ENCODE measurements around the gene KDF1.
"Not testable (repeated sequence)": the region's sequence is repeated elsewhere in the genome, so short reads cannot be mapped to it uniquely, and the experiment has no call there.

Gene KDF1

GRCh38 chr1:26994020-26994786, 33.9 kb upstream of the KDF1 start:
- no peak for DNase-seq (ENCODE audit: low spot score)

DNA sequence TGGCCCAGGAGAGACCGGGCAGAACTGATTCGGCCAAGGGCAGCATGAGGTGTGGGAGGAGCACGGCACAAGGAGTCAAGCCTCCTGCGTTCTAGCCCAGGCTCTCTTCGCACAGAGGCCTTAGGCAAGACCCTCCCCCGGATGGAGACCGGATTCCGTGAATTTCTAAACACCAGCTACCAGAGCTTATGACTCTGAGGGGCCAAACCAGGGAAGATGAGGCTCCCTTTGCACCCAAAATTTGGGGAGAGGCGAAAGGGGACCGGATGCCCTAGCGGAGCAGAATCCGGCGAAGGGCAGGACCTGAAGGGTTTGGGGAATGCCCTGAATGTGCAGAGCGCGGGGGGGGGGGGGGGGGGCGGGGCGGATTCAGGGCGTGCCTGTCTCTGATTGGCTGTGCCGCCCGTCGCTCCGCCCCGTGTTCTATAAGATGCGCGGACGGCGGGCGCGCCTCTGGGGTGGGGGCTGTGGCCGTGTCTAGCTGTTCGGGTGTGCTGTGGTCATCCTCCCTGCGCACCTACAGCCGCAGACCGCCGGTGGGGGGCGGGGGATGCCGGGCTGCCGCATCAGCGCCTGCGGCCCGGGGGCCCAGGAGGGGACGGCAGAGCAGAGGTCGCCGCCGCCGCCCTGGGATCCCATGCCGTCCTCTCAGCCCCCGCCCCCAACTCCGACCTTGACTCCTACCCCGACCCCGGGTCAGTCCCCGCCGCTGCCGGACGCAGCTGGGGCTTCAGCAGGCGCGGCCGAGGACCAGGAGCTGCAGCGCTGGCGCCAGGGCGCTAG, 33.2 kb upstream of the KDF1 start, which contains the start of gene TRNP1:
TRNP1 (plus strand) TSS at position 456 of the 783 bp plus-strand sequence; CDS start at position 551, 95 bp downstream.
- DNase-seq (ENCODE audit: low spot score) = peak; percentile 65

DNA sequence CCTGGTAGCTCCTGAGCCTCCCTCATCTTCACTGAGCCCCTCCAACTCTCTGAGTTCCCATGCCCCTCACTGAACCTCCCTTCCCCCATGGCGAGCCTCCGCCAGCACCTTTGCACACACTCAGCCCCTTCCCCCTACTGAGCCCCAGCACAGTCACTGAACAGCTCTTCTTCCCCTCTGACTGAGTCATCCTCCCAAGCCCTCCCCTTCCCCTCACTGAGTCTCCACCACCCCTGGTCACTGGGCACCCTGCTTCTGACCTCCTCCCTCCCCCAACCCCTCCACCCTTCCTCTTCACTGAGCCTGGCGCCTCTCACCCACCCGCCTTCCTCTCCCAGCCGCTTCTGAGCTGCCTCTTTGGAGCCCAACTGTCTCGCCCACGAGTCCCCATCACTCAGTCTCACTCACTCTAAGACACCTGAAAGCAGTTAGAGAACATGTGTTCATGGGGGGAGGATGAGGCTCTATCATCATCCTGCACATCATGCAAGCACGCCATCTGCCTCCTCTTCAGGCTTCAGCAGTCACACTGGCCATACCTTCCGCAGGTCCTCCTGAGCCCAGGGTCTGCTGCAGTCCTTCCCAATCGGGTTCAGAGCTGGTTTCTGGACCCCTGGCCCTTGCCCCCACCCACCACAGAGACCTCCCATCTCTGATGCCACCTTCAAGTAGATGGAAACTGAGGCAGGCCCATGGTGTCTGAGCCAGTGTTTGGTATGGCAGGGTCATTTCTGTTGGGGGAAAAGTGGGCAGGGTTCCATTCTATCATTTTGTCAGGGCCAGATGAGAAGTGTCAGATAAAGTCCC, 31.2 kb upstream of the KDF1 start:
- peak; percentile 42 for DNase-seq (ENCODE audit: low spot score)

GRCh38 chr1:26989403-26990109, 29.3 kb upstream of the KDF1 start:
- DNase-seq (ENCODE audit: low spot score) = not testable (repeated sequence)

DNA sequence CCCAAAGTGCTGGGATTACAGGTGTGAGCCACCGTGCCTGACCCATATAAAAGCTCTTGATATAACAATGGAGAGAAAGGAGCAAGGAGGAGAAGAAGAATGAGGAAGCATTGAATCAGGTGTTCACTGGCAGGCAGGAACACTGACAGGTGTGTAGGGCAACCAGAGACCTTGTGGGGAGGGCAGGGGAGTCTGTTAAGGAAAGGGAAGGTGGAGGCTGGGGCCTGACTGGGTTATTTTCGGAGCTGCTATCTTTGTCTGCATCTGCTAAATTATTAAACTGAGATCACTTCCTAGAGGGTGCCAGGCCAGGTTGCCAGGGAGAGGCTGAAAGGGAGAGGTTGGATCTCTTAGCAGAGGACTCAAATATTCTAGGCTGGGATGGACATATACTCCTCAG, 26.4 kb upstream of the KDF1 start:
- DNase-seq (ENCODE audit: low spot score) = no peak

- DNase-seq (ENCODE audit: low spot score) = no peak
Measured at GRCh38 chr1:26984291-26984690, 24.0 kb upstream of the KDF1 start.

- DNase-seq (ENCODE audit: low spot score) = no peak
Measured at GRCh38 chr1:26983863-26984262, 23.6 kb upstream of the KDF1 start.

DNA sequence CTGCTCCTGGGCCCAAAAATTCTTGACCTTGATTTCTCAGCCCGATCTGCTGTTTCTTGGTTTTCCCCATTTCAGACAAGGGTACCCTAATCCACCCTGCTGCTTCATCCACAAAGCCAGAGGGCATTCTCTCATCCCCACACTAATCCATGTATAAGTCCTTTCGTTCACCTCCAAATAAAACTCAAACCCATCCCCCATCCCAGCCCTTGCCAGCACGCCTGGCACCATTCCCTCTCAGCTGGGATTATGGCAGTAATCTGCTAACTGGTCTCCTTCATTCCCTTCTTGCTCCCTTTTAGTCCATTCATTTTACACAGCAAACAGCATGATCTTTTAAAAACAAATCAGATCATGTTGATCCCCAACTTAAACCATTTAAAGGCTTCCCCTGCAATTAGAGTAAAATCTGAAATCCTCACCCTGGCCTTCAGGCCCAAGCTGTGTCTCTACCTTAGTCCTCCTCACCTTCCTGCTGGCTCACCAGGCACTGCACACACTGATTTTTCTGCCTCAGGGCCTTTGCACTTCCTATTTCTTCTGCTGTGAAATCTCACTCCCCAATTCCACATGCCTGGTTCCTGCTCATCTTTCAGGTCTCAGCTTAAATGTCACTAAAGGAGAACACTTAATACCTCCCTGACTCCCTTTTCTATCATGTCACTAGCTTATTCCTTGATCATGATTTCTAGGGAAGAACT, 21.0 kb upstream of the KDF1 start:
- no peak for DNase-seq (ENCODE audit: low spot score)

DNA sequence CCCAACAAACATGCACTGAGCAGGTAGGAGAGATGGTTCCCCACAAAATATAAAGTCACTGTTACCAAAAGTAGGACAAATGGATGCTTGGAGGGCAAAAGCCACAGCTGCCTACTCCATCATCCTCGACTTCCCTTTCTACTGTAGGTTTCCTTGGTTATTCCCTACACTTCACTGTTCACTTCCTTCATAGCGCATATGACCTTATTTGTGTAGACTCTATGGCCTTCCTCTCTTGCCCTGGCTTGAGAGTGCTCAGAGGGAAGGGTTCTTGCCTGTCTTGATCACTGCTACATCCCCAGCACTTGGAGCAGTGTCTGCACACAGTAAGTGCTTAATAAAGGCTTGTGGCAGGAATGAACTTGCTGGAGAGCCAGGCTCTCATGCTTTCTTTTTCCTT, 18.6 kb upstream of the KDF1 start:
- DNase-seq (ENCODE audit: low spot score) = no peak

GRCh38 chr1:26976621-26977510, 16.6 kb upstream of the KDF1 start:
- no peak for DNase-seq (ENCODE audit: low spot score)

DNA sequence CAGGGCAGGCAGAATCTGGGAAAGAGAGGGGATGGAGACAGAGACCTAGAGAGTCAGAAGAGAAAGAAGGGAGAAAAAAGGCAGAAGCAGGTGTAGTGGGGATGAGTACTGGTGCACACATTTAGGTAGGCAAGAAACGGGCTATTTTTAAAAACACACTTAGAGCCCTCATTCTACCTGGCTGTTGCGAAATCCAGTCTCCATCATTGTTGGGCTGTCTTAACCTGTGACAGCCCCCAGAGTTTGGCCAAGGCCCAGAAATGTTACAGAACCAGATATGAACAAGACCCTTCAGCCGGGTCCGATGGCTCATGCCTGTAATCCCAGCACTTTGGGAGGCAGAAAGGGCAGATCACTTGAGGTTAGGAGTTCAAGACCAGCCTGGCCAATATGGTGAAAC, 12.6 kb upstream of the KDF1 start:
- DNase-seq (ENCODE audit: low spot score) = no peak

DNA sequence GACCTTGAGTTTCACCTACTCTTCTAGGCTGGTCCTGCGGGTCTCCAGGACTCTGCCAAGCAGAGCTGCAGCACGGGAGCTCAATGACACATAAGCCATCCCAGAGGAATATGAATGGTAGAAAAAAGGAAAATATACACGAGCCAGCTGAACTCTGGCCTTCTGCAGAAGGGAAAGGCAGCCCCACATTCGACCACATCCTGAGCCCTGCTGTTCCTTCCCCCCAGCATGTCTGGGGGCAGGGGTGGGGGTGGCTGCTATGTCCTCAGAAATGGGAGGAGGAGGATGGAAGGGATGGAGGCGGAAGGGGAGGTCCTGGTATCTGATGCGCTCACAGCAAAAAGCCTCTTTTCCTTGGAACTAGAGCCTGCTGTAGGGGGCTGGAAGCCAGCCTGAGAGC, 12.1 kb upstream of the KDF1 start:
- DNase-seq (ENCODE audit: low spot score) = no peak

GRCh38 chr1:26971590-26971989, 11.3 kb upstream of the KDF1 start:
- DNase-seq (ENCODE audit: low spot score) = no peak

DNA sequence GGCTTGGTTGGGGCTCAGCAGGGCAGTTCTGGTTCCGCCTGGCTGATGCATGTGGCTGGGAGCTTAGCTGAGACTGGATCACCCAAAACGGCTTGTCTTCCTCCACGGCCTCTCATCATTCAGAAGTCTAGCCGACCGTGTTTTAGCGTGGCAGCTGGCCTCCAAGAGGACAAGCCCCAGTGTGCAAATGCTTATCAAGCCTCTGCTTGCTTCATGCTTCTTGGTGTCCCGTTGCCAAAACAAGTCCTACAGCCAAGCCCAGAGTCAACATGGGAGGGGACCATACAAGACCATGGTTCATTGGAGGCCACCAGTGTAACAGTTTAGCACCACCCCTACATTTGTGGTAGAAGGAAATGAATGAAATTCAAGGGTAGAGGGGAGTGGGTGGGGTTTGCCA, 10.5 kb upstream of the KDF1 start:
- DNase-seq (ENCODE audit: low spot score) = no peak

- no peak for DNase-seq (ENCODE audit: low spot score)
Measured at GRCh38 chr1:26965628-26966027, 5.4 kb upstream of the KDF1 start.

- no peak for DNase-seq (ENCODE audit: low spot score)
Measured at GRCh38 chr1:26965213-26965612, 4.9 kb upstream of the KDF1 start.

GRCh38 chr1:26961826-26962225, 1.6 kb upstream of the KDF1 start:
- no peak for DNase-seq (ENCODE audit: low spot score)

GRCh38 chr1:26960625-26960966, 328 bp upstream of the KDF1 start:
- DNase-seq (ENCODE audit: low spot score) = no peak

GRCh38 chr1:26959270-26959669, 998 bp downstream of the KDF1 start:
- DNase-seq (ENCODE audit: low spot score) = no peak

DNA sequence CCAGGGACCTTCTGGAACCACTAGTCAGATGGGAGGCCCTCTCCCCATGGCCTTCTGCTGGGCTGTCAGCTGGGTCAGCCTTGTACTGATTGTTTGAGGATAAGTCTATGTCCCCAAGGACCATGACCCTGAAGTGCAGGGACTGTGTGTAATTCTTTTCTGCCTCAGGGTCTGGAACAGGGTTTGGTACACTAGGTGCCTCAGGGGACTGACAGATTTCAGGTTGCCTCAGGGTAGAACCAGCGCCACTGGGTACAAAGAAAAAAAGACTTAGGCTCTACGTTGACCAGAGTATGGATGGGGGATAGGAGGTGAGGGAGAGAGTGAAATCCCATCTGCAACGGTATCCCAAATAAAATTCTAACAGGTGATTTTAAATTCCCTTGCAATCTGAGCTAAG, 3.0 kb downstream of the KDF1 start:
- no peak for DNase-seq (ENCODE audit: low spot score)
